ENCODE results near the gene ZNF275. TPM values are rescaled to one million over a fixed set of nuclear protein-coding genes. Genes with fewer than 3 reads are reported as not detected.

The ZNF275 gene
- total RNA-seq, 1 donor from 2014 or later, result 7.6 TPM

DNA sequence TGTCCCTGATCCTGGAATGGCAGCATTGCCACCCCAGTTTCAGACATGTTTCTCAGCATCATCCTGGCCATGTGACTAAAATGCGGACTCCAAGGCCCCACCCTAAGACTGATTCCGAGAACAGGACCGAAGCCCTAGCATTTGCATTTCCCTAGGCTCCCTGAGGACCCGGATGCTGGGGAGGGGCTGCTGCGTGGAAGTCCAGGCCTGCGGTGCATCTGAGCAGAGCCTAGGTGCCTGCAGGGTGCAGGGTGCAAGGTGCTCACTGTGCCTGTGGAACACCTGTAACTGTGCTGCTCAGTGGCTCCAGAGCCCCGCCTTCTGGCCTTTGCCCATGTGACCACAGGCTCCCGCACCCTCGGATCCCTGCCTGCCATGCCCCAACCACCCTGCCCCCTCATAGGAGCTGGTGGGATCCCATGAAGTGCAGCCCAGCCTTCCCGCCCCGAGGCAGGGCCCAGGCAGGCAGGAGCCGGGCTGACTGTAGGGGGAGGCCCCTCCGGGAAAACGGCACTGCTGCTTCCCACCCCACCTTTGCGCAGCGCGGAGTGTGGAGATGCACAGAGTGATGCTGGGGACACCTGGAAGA lies 27.3 kb upstream of the ZNF275 start:
- H3K4me3 ChIP-seq, result no peak overlapping the region
- no peaks in the 10 kb centered on the region for H3K9me3 ChIP-seq
- no peaks in the 10 kb centered on the region for H3K27me3 ChIP-seq (ENCODE audit: low read depth)
- H3K4me1 ChIP-seq, result no peaks in the 10 kb centered on the region
- TF ChIP-seq, protein P1, sequence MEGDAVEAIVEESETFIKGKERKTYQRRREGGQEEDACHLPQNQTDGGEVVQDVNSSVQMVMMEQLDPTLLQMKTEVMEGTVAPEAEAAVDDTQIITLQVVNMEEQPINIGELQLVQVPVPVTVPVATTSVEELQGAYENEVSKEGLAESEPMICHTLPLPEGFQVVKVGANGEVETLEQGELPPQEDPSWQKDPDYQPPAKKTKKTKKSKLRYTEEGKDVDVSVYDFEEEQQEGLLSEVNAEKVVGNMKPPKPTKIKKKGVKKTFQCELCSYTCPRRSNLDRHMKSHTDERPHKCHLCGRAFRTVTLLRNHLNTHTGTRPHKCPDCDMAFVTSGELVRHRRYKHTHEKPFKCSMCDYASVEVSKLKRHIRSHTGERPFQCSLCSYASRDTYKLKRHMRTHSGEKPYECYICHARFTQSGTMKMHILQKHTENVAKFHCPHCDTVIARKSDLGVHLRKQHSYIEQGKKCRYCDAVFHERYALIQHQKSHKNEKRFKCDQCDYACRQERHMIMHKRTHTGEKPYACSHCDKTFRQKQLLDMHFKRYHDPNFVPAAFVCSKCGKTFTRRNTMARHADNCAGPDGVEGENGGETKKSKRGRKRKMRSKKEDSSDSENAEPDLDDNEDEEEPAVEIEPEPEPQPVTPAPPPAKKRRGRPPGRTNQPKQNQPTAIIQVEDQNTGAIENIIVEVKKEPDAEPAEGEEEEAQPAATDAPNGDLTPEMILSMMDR (IDR thresholded peaks at IDR 0.05), result no peak
- DNase-seq (no peak), ATAC-seq (no peak)
- intact Hi-C loops (cut with DNase I), result no loop called here
- H3K27ac ChIP-seq, result no peak overlapping the region
- H3K36me3 ChIP-seq, result no peaks in the 10 kb centered on the region

DNA sequence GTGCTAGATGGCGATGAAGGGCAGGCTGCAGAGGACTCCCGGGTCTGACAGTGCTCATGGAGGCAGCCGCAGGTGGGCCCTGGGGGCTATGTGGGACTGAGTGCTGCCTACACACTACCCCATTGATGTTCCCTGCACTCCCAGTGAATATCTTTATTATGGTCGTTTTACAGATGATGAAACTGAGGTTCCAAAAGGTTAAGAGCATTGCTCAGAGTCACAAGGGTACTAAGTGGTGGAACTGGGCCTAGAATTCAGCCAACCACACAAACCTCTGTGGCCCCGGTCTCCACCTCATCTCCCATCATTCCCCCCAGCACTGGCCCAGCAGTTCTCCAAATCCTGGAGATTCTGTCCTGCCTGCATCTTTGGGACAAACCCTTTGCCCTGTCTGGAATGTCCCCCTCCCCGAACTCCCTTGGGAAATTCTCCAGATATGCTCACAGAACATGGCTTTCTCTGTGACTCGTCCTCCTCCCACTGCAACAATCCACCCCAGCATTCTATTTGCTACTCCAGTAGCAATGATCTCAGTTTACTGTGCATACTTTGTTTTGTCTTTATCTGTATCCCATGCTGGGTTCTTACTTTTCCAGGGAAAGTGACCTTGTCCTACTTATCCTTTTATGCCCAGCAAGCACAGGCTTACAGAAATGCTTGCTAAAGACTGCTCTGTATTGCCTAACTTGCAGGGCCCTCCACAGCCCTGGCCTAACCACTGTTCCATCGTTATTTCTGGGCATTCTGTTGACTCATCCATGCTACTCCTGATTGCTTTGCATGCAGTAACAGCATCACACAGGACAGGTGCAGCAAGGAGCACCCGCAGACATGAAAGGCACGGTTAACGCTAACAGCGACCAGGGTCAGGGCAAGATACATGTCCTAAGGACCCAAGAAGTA lies 26.4 kb upstream of the ZNF275 start:
- no peaks in the 10 kb centered on the region for H3K27me3 ChIP-seq (ENCODE audit: low read depth)
- intact Hi-C loops (cut with DNase I), result no loop called here

DNA sequence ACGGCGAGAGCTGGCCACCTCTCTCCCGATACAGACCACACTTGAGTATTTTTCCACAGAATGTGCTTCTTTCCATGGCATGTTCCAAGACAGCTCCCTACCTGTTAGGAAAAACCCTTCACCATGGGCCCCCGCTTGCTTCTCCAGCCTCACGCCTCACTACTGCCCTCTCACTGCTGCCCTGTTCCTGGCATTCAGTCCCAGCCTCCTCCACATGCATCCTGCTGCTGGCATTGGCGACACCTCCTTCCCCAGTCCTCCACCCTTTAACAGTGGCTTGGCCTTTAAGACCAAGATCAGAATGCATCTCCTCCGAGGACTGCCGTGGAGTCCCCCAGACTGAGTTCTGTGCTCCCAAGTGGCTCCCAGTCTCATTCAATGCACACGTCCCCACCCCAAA lies 23.1 kb upstream of the ZNF275 start:
- no peak for DNase-seq
- TF ChIP-seq, protein P1 (IDR thresholded peaks at IDR 0.05), result no peak
- no peaks in the 10 kb centered on the region for H3K27me3 ChIP-seq (ENCODE audit: low read depth)
- H3K9me3 ChIP-seq, result no peaks in the 10 kb centered on the region
- H3K27ac ChIP-seq, result no peak overlapping the region
- ATAC-seq, result no peak
- H3K36me3 ChIP-seq, result no peaks in the 10 kb centered on the region
- no peak overlapping the region for H3K4me3 ChIP-seq
- no peaks in the 10 kb centered on the region for H3K4me1 ChIP-seq
- intact Hi-C loops (cut with DNase I), result no loop called here

More for the DNA sequence above, 26.4 kb upstream of the ZNF275 start:
- no peak for DNase-seq
- H3K4me1 ChIP-seq, result no peaks in the 10 kb centered on the region
- no peak for ATAC-seq
- no peak overlapping the region for H3K4me3 ChIP-seq
- H3K36me3 ChIP-seq, result no peaks in the 10 kb centered on the region
- no peaks in the 10 kb centered on the region for H3K9me3 ChIP-seq
- TF ChIP-seq, protein P1 (IDR thresholded peaks at IDR 0.05), result no peak
- no peak overlapping the region for H3K27ac ChIP-seq

DNA sequence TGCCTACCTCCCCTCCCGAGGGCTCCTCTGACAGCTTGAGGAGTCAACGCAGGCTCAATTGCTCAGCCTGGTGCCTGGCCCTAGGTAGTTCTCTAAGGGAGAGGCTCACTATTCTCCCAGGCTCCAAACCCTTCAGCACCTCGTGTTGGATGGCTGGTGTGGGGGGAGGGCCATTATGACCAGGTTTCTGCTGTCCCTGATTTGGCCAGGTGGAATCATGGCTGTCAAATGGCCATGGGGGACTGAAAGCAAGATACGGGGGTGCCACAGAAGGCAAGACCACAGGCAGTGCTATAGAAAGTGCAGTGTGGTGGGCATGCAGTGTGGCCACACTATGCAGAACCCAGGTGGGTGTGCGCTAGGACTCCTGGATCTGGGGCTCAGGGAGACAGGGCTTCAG lies 21.9 kb upstream of the ZNF275 start:
- TF ChIP-seq, protein P1 (IDR thresholded peaks at IDR 0.05), result no peak
- ATAC-seq (no peak), DNase-seq (no peak)
- Histone ChIP-seq H3K4me1 (no peaks in the 10 kb centered on the region), H3K27ac (no peak overlapping the region), H3K9me3 (no peaks in the 10 kb centered on the region), H3K36me3 (no peaks in the 10 kb centered on the region), H3K4me3 (no peak overlapping the region), H3K27me3 (ENCODE audit: low read depth) (no peaks in the 10 kb centered on the region)
- intact Hi-C loops (cut with DNase I), result no loop called here

DNA sequence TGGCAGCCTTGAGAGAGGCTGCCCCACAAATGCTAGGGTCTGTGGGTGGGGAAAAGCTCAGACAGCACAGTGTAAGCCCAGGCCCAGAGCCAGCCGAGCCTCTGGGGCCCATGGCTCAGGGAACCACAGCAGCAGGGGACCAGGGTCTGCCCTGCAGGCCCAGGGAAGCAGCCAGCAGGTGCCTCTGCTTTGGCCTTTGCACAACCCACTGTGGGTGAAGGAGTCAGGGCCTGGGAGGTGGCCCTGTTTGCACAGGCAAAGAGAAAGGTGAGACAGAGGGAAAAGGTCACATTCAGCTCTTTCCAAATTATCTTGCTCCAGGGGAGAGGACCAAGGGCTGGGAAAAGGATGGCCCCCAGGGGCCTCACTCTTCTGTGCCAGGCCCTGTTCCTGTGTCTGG lies 21.1 kb upstream of the ZNF275 start:
- intact Hi-C loops (cut with DNase I), result no loop called here
- ATAC-seq (no peak), DNase-seq (no peak)
- Histone ChIP-seq H3K4me3 (no peak overlapping the region), H3K9me3 (no peaks in the 10 kb centered on the region), H3K27me3 (ENCODE audit: low read depth) (no peaks in the 10 kb centered on the region), H3K36me3 (no peaks in the 10 kb centered on the region), H3K4me1 (no peaks in the 10 kb centered on the region), H3K27ac (no peak overlapping the region)
- TF ChIP-seq, protein P1 (IDR thresholded peaks at IDR 0.05), result no peak
